H1 (cell line): ENCODE results near the gene ZBTB46. TPM values are rescaled to one million over a fixed set of nuclear protein-coding genes. Genes with fewer than 3 reads are reported as not detected.

Experiments used
- BACH1 ChIP-seq: IDR thresholded peaks from 2 replicates; pipeline ENCODE4 v1.6.1; 2012; ENCODE audit warnings: low read length, improper control_type of control experiment
- GABPA ChIP-seq: IDR thresholded peaks from 2 replicates; pipeline ENCODE4 v1.6.1; 2011; ENCODE audit warnings: mild to moderate bottlenecking, low read length, moderate library complexity, borderline replicate concordance; ENCODE audit not compliant: insufficient read depth
- SRF ChIP-seq: IDR thresholded peaks from 2 replicates; pipeline ENCODE4 v1.6.1; 2011; ENCODE audit warnings: mild to moderate bottlenecking, low read depth, low read length, moderate library complexity
- polyA plus RNA-seq, 7 experiments: library from polyadenylated mRNA; depleted of rRNA in 3 of 7; stranded (reverse) in 5 of 7; unstranded in 2 of 7; fragments of >200 nt in 5 of 7; fragments of 200-250 nt in 2 of 7; gene quantifications; 1 replicate in 5 of 7; 2 replicates in 1 of 7; 4 replicates in 1 of 7; pipeline versions ENCODE4 v1.2.1 to v1.2.3, GENCODE V29; 2011 to 2013; ENCODE audit warnings: missing spikeins in 2 of 7, mixed read lengths in 2 of 7
- total RNA-seq: library from RNA; stranded (reverse); fragmentation: NEBNext Ultra II Directional; extraction: Animal tissue kit (Norgen Biotek cat#: 25700); gene quantifications from 2 replicates; pipeline ENCODE4 v1.2.1, GENCODE V29; 2021

Gene ZBTB46
- total and polyA plus RNA-seq, 2 of the 8 experiments (the other 6 are each of a cell fraction or from before 2014, with no cell fraction given) = 6.4 to 22.4 TPM

- TF ChIP-seq GABPA (0 out of 2 replicates have a peak, but pooled peaks have one; percentile 10), BACH1 (peak; percentile 64), SRF (no peak)
Observed at GRCh38 chr20:63740070-63740626, 90.9 kb downstream of the ZBTB46 start (continued).
